Sigmoid colon (tissue), 4 donors: ENCODE data around the gene KLHDC9.

Experiments
- EP300 ChIP-seq, 4 donors: sonication (generic); formaldehyde crosslinking; IDR thresholded peaks; one replicate each; pipeline ENCODE4 v1.6.1; 2017; ENCODE audit warnings: antibody characterized with exemption in 4 of 4
- POLR2A ChIP-seq, 2 donors: fragments of 450-650 bp; IDR thresholded peaks; one replicate each; pipeline ENCODE4 v1.6.1; 2016; ENCODE audit warnings: antibody characterized with exemption in 2 of 2, mild to moderate bottlenecking in 2 of 2, moderate library complexity in 2 of 2
- TF ChIP-seq, protein P1 (sequence below), 4 experiments: fragments of 450-650 bp in 3 of 4; fragments of 200-600 bp in 1 of 4; IDR thresholded peaks; one replicate each; pipeline ENCODE4 v1.5.1; 2016 to 2019; ENCODE audit warnings: antibody characterized with exemption in 4 of 4, mild to moderate bottlenecking in 3 of 4, moderate library complexity in 2 of 4

DNA sequence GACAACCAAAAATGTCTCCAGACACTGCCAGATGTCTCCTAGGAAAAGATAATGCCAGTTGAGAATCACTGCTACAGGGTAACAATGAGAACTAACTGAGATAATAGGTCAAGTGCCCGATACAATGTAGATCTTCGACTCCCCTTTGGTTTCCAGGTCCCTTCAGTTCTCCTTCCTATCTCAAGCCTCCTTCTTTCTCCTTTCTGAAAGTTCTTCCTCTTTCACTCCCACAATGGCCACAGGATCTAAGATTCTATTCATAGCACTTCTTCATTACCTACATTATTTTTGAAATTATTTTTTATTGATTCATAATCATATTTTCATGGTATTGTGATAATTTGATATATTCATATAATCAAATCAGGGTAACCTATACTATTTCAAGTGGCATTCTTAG, 13.4 kb downstream of the KLHDC9 start:
- TF ChIP-seq, protein P1, sequence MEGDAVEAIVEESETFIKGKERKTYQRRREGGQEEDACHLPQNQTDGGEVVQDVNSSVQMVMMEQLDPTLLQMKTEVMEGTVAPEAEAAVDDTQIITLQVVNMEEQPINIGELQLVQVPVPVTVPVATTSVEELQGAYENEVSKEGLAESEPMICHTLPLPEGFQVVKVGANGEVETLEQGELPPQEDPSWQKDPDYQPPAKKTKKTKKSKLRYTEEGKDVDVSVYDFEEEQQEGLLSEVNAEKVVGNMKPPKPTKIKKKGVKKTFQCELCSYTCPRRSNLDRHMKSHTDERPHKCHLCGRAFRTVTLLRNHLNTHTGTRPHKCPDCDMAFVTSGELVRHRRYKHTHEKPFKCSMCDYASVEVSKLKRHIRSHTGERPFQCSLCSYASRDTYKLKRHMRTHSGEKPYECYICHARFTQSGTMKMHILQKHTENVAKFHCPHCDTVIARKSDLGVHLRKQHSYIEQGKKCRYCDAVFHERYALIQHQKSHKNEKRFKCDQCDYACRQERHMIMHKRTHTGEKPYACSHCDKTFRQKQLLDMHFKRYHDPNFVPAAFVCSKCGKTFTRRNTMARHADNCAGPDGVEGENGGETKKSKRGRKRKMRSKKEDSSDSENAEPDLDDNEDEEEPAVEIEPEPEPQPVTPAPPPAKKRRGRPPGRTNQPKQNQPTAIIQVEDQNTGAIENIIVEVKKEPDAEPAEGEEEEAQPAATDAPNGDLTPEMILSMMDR (IDR thresholded peaks at IDR 0.05): no peak
- no peak for TF ChIP-seq POLR2A (IDR thresholded peaks at IDR 0.05)
- TF ChIP-seq EP300 (IDR thresholded peaks at IDR 0.05): no peak
